Ishikawa (cell line): Measurements from ENCODE around the gene RAPGEF2.

Experiments
- CEBPB ChIP-seq: IDR thresholded peaks from 2 replicates; pipeline ENCODE4 v1.6.1; 2012
- CREB1 ChIP-seq: IDR thresholded peaks from 2 replicates; pipeline ENCODE4 v1.6.1; 2012; ENCODE audit warnings: low read depth
- EGR1 ChIP-seq: IDR thresholded peaks from 2 replicates; pipeline ENCODE4 v1.6.1; 2012
- EP300 ChIP-seq: IDR thresholded peaks from 2 replicates; pipeline ENCODE4 v1.6.1; 2012; ENCODE audit warnings: borderline replicate concordance
- FOXM1 ChIP-seq: IDR thresholded peaks from 2 replicates; pipeline ENCODE4 v1.6.1; 2012; ENCODE audit warnings: low read depth, borderline replicate concordance
- MAX ChIP-seq: IDR thresholded peaks from 2 replicates; pipeline ENCODE4 v1.6.1; 2012
- NFIC ChIP-seq: IDR thresholded peaks from 2 replicates; pipeline ENCODE4 v1.6.1; 2012
- RAD21 ChIP-seq: IDR thresholded peaks from 2 replicates; pipeline ENCODE4 v1.6.1; 2012; ENCODE audit warnings: low read depth
- REST ChIP-seq: IDR thresholded peaks from 2 replicates; pipeline ENCODE4 v1.6.1; 2012; ENCODE audit warnings: low read depth, mild to moderate bottlenecking
- TAF1 ChIP-seq: IDR thresholded peaks from 2 replicates; pipeline ENCODE4 v1.6.1; 2012; ENCODE audit warnings: low read depth, mild to moderate bottlenecking
- YY1 ChIP-seq: IDR thresholded peaks from 2 replicates; pipeline ENCODE4 v1.6.1; 2012; ENCODE audit warnings: low read depth
- TF ChIP-seq, protein P1 (sequence below): IDR thresholded peaks from 2 replicates; pipeline ENCODE4 v1.6.1; 2012

DNA sequence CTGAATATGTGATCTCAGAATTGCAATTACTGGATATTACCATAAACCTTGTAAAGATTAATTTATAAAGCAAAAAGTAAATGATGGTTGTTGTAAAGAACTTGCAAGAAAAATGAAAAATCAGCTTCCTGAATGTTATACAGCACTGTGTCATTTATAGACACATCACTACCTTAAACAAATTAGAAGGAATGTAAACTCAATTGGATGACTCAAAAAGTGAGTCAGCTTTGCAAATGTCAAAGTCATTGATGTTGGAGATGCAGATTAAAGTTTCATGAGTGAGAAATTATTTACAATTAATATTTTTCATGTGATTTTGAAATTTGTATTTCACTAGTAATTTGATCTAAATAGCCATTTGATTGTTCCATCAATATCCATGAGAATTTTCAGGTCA, 193.2 kb downstream of the RAPGEF2 start:
- TF ChIP-seq RAD21 (no peak), REST (no peak), EGR1 (no peak), FOXM1 (no peak), MAX (no peak), CREB1 (no peak), CEBPB (no peak), YY1 (no peak), NFIC (no peak), EP300 (no peak), TAF1 (no peak)
- TF ChIP-seq, protein P1, sequence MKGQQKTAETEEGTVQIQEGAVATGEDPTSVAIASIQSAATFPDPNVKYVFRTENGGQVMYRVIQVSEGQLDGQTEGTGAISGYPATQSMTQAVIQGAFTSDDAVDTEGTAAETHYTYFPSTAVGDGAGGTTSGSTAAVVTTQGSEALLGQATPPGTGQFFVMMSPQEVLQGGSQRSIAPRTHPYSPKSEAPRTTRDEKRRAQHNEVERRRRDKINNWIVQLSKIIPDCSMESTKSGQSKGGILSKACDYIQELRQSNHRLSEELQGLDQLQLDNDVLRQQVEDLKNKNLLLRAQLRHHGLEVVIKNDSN: no peak
